Body of pancreas (tissue), 4 donors: Measurements from ENCODE around the gene TMEM92. TPM values are rescaled to one million over a fixed set of nuclear protein-coding genes. Genes with fewer than 3 reads are reported as not detected.

Source experiments
- ATAC-seq: fragments of 150-250 bp; one replicate; pipeline ENCODE4 v1.9.1; 2016
- DNase-seq, 4 donors: peaks; one replicate each; pipeline ENCODE4 v3.0.0-alpha.2; 2019
- H3K27ac ChIP-seq, 4 donors: fragments of 200-600 bp; sonication (generic); 1 replicate in 3 of 4; 2 replicates in 1 of 4; pipeline versions ENCODE4 v1.5.1 to v1.6.1; 2016 to 2019; ENCODE audit warnings: mild to moderate bottlenecking in 1 of 4, mixed read lengths in 1 of 4, moderate library complexity in 1 of 4
- H3K27me3 ChIP-seq, 2 donors: fragments of 200-600 bp; sonication (generic); one replicate each; pipeline ENCODE4 v1.6.0; 2016; ENCODE audit warnings: mild to moderate bottlenecking in 1 of 2
- H3K36me3 ChIP-seq, 2 donors: fragments of 200-600 bp; sonication (generic); replicated peaks in 1 of 2; 2 replicates each; pipeline ENCODE4 v1.5.1; 2016; ENCODE audit warnings: low read depth in 2 of 2; ENCODE audit not compliant: insufficient read depth in 1 of 2
- H3K4me1 ChIP-seq: fragments of 200-600 bp; sonication (generic); one replicate; pipeline ENCODE4 v1.6.0; 2016
- H3K4me3 ChIP-seq, 2 donors: fragments of 200-600 bp; sonication (generic); 1 replicate in 1 of 2; 2 replicates in 1 of 2; pipeline ENCODE4 v1.5.1; 2016 to 2019
- H3K9me3 ChIP-seq, 3 donors: fragments of 200-600 bp; sonication (generic); 1 replicate in 2 of 3; 2 replicates in 1 of 3; pipeline ENCODE4 v1.5.1; 2016
- POLR2A ChIP-seq, 3 donors: fragments of 450-650 bp; IDR thresholded peaks; one replicate each; pipeline ENCODE4 v1.6.1; 2016; ENCODE audit warnings: antibody characterized with exemption in 3 of 3, mild to moderate bottlenecking in 2 of 3
- WGBS, 2 donors: methylation state at CpG; one replicate each; pipeline ENCODE4 v1.1.5; 2017; 5-methylcytosine and 5-hydroxymethylcytosine counted together
- intact Hi-C: fragments of 100-400 bp; cut with DNase I; formaldehyde crosslinking; loops from one replicate; pipeline ENCODE4 v1.15.1; 2023
- total RNA-seq, 2 donors: library from RNA; depleted of rRNA; stranded (reverse); fragments of >200 nt; gene quantifications; one replicate each; pipeline ENCODE4 v1.1.0, GENCODE V29; 2016
- TF ChIP-seq, protein P1 (sequence below), 7 experiments: fragments of 450-650 bp in 4 of 7; fragments of 200-600 bp in 3 of 7; sonication (generic) in 3 of 7; IDR thresholded peaks; one replicate each; pipeline ENCODE4 v1.5.1; 2016 to 2019; ENCODE audit warnings: antibody characterized with exemption in 7 of 7

The TMEM92 gene
- total RNA-seq, 2 donors from 2014 or later = not detected

DNA sequence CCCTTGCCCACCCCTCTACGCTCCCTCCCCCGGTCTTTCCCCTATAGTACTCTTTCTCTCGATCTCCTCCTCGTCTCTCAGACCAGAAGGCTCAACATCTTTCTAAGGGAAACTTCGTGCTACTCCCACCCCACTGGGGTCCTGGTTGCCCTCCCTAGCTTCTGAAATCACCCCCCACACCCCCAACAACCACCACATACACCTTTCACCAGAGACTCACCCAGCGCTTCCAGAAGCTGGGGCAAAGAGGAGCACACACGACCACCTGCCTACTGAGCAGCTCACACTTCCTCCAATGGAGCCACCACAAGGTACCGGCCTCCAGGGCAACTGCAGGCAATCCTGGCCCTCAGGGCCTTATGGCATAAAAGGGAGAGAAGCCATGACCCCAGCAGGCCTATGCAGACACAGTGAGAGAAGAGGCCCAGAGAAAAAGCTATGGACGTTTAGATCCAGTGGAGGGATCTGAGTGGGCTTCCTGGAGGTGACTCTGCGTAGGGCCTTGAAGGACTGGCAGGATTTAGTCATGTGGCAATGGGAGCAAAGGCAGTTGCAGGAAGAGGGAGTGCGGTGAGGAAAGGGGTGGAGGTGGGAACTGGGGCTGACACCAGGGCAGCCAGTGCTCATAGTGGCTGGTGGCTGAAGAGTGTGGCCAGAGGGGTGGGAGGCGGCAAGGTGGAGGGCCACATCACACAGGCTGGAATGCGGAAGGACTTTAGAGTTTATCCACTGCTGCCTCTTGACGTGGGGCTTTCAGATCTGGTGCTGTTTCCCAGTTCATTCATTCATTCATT is 12.1 kb upstream of the TMEM92 start:
- no peak for DNase-seq
- TF ChIP-seq POLR2A (IDR thresholded peaks at IDR 0.05) = no peak
- TF ChIP-seq, protein P1, sequence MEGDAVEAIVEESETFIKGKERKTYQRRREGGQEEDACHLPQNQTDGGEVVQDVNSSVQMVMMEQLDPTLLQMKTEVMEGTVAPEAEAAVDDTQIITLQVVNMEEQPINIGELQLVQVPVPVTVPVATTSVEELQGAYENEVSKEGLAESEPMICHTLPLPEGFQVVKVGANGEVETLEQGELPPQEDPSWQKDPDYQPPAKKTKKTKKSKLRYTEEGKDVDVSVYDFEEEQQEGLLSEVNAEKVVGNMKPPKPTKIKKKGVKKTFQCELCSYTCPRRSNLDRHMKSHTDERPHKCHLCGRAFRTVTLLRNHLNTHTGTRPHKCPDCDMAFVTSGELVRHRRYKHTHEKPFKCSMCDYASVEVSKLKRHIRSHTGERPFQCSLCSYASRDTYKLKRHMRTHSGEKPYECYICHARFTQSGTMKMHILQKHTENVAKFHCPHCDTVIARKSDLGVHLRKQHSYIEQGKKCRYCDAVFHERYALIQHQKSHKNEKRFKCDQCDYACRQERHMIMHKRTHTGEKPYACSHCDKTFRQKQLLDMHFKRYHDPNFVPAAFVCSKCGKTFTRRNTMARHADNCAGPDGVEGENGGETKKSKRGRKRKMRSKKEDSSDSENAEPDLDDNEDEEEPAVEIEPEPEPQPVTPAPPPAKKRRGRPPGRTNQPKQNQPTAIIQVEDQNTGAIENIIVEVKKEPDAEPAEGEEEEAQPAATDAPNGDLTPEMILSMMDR (IDR thresholded peaks at IDR 0.05) = no peak
- Histone ChIP-seq H3K36me3 (no peaks in the 10 kb centered on the region), H3K9me3 (no peaks in the 10 kb centered on the region), H3K27ac (no peak overlapping the region), H3K4me1 (no peaks in the 10 kb centered on the region), H3K4me3 (no peak overlapping the region), H3K27me3 (no peaks in the 10 kb centered on the region)
- no peak for ATAC-seq
- WGBS, 2 donors = 77 to 79% methylated on average over 14 of the region's 14 CpGs
- intact Hi-C loops = no loop called here

GRCh38 chr17:50263331-50264262 is 10.7 kb upstream of the TMEM92 start:
- 68 to 72% methylated on average over 10 of the region's 10 CpGs for WGBS, 2 donors
- no peak for DNase-seq
- Histone ChIP-seq H3K27me3 (no peaks in the 10 kb centered on the region), H3K36me3 (no peaks in the 10 kb centered on the region), H3K27ac (no peak overlapping the region), H3K9me3 (no peaks in the 10 kb centered on the region), H3K4me3 (no peak overlapping the region), H3K4me1 (no peaks in the 10 kb centered on the region)
- TF ChIP-seq, protein P1 (IDR thresholded peaks at IDR 0.05) = no peak
- TF ChIP-seq POLR2A (IDR thresholded peaks at IDR 0.05) = no peak
- ATAC-seq = no peak
- intact Hi-C loops = no loop called here

- Histone ChIP-seq H3K9me3 (no peaks in the 10 kb centered on the region), H3K4me3 (no peak overlapping the region), H3K36me3 (no peaks in the 10 kb centered on the region), H3K4me1 (no peaks in the 10 kb centered on the region), H3K27me3 (no peaks in the 10 kb centered on the region), H3K27ac (no peak overlapping the region)
- no peak for DNase-seq
- TF ChIP-seq, protein P1 (IDR thresholded peaks at IDR 0.05) = no peak
- TF ChIP-seq POLR2A (IDR thresholded peaks at IDR 0.05) = no peak
- intact Hi-C loops = no loop called here
- ATAC-seq = no peak
- WGBS, 2 donors = 78 to 83% methylated on average over 22 of the region's 23 CpGs
These were observed 9.8 kb upstream of the TMEM92 start for GRCh38 chr17:50264263-50265113.

GRCh38 chr17:50265212-50265611 is 9.1 kb upstream of the TMEM92 start:
- Histone ChIP-seq H3K36me3 (no peaks in the 10 kb centered on the region), H3K27me3 (no peaks in the 10 kb centered on the region), H3K27ac (no peak overlapping the region), H3K9me3 (no peaks in the 10 kb centered on the region), H3K4me3 (no peak overlapping the region), H3K4me1 (no peaks in the 10 kb centered on the region)
- peak in 1 of 4 donors; percentile 24 for DNase-seq
- ATAC-seq = no peak
- WGBS, 2 donors = 94% methylated on average over 2 of the region's 2 CpGs; no CpG with 5 or more reads in 1 of the 2 donors
- intact Hi-C loops = no loop called here
- no peak for TF ChIP-seq POLR2A (IDR thresholded peaks at IDR 0.05)
- TF ChIP-seq, protein P1 (IDR thresholded peaks at IDR 0.05) = no peak
